Chondrocyte (in vitro differentiated cells): ENCODE data around the gene DLEU7. TPM values are rescaled to one million over a fixed set of nuclear protein-coding genes. Genes with fewer than 3 reads are reported as not detected.

ENCODE experiments used
- DNase-seq: peaks from one replicate; pipeline ENCODE4 v3.0.0; 2021; ENCODE audit warnings: mixed read lengths, low spot score
- H3K27ac Mint-ChIP-seq: one replicate; pipeline ENCODE4 v1.8.0; 2021; ENCODE audit warnings: mild to moderate bottlenecking, moderate library complexity, mixed read lengths; ENCODE audit not compliant: unreplicated experiment
- H3K27me3 Mint-ChIP-seq: 2 replicates; pipeline ENCODE4 v1.8.0; 2021; ENCODE audit warnings: low read depth, mixed read lengths
- H3K36me3 Mint-ChIP-seq: 2 replicates; pipeline ENCODE4 v1.8.0; 2021; ENCODE audit warnings: low read depth, mixed read lengths
- H3K4me1 Mint-ChIP-seq: 2 replicates; pipeline ENCODE4 v1.8.0; 2021; ENCODE audit warnings: low read depth, mild to moderate bottlenecking, mixed read lengths
- H3K4me3 Mint-ChIP-seq: one replicate; pipeline ENCODE4 v1.8.0; 2021; ENCODE audit warnings: mild to moderate bottlenecking, moderate library complexity, mixed read lengths; ENCODE audit not compliant: unreplicated experiment
- H3K9me3 Mint-ChIP-seq: 2 replicates; pipeline ENCODE4 v1.8.0; 2021; ENCODE audit warnings: low read depth, mixed read lengths
- total RNA-seq: library from RNA; stranded (reverse); gene quantifications from 3 replicates; pipeline ENCODE4 v1.2.1, GENCODE V29; 2021
- TF ChIP-seq, protein P1 (sequence below): fragments of 200-600 bp; sonication (generic); IDR thresholded peaks from 2 replicates; pipeline ENCODE4 v1.5.0; 2021; ENCODE audit warnings: antibody characterized with exemption, mild to moderate bottlenecking, moderate library complexity

Gene DLEU7
- total RNA-seq, 1 donor from 2014 or later, result not detected

DNA sequence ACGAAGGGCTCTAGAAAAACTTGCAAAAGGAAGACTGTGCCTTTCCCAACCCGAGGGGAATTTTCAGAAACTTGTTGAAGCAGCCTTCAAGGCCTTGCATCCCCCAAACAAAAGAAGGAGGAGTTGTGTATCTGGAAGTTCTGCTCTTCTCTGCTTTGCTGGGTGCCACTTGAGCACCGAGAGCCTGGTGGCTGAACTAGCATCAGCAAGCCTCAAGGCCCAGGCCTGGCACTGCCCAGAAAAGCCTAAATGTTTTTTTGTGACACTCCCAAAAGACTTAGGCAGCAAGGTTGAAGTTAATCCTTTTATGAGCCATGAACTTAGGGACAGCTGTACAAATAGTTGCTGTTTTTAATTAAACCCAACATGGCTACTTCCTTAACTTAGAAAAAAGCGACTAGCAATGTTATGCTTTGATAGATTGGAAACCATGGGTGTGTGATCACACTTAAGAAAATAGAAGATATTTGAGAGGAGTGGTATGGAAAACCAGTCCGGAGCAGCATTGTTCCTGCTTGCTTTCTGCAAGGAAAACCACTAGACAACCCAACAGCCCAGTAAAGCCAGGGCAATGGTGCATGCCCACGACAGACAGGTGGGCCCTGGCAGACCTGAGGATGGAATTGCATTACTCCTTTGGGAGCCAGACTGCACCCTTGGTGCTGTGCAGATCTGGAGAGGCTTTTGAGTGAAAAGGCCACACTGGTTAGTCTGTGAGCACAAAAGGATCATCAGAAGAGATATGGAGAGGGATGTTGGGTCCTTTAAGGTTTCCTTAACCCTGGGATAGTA is 788 bp upstream of the DLEU7 start:
- no peak for DNase-seq
- peak overlapping the region; percentile 47 for H3K27ac Mint-ChIP-seq
- H3K4me1 Mint-ChIP-seq, result peaks cover 36% of the 10 kb centered on the region
- H3K9me3 Mint-ChIP-seq, result no peaks in the 10 kb centered on the region
- H3K27me3 Mint-ChIP-seq, result peaks cover 3% of the 10 kb centered on the region
- H3K36me3 Mint-ChIP-seq, result no peaks in the 10 kb centered on the region
- TF ChIP-seq, protein P1, sequence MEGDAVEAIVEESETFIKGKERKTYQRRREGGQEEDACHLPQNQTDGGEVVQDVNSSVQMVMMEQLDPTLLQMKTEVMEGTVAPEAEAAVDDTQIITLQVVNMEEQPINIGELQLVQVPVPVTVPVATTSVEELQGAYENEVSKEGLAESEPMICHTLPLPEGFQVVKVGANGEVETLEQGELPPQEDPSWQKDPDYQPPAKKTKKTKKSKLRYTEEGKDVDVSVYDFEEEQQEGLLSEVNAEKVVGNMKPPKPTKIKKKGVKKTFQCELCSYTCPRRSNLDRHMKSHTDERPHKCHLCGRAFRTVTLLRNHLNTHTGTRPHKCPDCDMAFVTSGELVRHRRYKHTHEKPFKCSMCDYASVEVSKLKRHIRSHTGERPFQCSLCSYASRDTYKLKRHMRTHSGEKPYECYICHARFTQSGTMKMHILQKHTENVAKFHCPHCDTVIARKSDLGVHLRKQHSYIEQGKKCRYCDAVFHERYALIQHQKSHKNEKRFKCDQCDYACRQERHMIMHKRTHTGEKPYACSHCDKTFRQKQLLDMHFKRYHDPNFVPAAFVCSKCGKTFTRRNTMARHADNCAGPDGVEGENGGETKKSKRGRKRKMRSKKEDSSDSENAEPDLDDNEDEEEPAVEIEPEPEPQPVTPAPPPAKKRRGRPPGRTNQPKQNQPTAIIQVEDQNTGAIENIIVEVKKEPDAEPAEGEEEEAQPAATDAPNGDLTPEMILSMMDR, result no peak
- H3K4me3 Mint-ChIP-seq, result peak overlapping the region; percentile 66

DNA sequence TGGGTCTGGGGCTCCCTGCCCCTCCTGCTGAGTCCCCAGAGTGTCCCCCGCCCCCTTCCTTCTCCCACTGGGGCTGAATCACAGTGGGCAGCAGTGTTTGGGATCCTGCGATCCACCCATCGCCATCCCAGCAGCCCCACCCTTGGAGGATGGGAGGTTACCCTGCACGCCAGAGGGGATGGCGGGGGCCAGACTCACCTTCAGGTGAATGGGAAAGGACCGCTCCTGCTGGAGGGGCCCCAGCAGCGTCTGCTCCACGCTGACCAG is 569 bp downstream of the DLEU7 start:
- Mint-ChIP-seq H3K27me3 (peaks cover 3% of the 10 kb centered on the region), H3K4me1 (peaks cover 36% of the 10 kb centered on the region), H3K9me3 (no peaks in the 10 kb centered on the region), H3K4me3 (peak overlapping the region; percentile 37), H3K27ac (no peak overlapping the region), H3K36me3 (no peaks in the 10 kb centered on the region)
- TF ChIP-seq, protein P1, result no peak
- DNase-seq, result peak; percentile 79

DNA sequence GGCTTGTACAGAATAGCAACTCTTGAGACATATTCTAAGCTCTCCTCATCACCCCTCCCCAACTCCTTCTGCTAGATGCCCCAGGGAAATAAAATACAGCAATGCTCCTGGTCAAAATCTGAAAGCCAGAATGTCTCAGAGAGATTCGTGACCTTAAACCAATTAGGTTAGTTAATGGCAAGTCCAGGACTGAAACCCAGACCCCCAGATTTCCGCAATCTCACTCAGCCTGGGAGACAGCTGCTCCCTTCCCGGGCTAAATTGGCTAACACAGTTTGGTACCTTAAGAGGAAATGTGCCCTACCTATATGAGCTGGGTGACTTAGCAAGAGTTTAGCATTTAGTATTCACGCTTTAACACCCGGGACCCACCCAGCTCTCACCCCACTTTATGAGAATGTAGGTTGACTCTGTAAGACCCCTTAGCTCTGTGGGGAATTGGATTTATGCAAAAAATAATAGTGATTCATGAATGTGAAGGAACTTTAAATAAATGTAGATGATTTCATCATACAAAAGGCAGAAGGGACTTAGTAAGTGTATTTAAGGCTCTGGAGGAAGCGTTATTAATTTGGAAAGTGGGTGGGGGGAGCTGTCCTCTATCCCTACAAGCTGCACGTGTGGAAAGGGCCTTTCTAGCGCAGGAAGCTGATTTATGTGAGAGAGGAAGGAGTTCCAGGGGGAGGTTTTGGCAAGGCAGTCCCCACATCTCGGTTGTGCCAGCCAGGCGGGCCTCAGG is 1.1 kb downstream of the DLEU7 start:
- H3K36me3 Mint-ChIP-seq, result no peaks in the 10 kb centered on the region
- peaks cover 3% of the 10 kb centered on the region for H3K27me3 Mint-ChIP-seq
- H3K27ac Mint-ChIP-seq, result no peak overlapping the region

DNA sequence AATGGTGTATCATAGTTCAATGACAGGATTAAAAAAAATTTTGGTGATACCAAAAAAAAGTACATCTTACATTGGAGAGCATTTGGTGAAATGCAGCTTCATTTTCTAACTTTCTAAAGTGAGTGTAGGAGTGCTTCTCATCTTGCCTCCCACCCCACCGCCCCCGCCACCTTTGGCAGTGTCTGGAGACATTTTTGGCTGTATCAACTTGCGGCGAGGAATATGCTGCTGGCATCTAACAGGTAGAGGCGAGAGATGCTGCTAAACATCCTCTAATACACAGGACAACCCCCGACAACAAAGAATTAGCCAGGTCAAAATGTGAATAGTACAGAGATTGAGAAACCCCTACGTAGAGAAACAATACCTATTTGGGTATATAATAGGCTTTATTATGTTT is 1.7 kb downstream of the DLEU7 start:
- TF ChIP-seq, protein P1, result no peak
- H3K9me3 Mint-ChIP-seq, result no peaks in the 10 kb centered on the region
- H3K4me1 Mint-ChIP-seq, result peaks cover 29% of the 10 kb centered on the region
- DNase-seq, result no peak
- H3K27ac Mint-ChIP-seq, result no peak overlapping the region
- H3K36me3 Mint-ChIP-seq, result no peaks in the 10 kb centered on the region
- no peak overlapping the region for H3K4me3 Mint-ChIP-seq
- H3K27me3 Mint-ChIP-seq, result peaks cover 3% of the 10 kb centered on the region

More for the DNA sequence above, 1.1 kb downstream of the DLEU7 start:
- TF ChIP-seq, protein P1, result no peak
- H3K4me3 Mint-ChIP-seq, result peak overlapping the region; percentile 37
- H3K4me1 Mint-ChIP-seq, result peaks cover 33% of the 10 kb centered on the region
- DNase-seq, result no peak
- H3K9me3 Mint-ChIP-seq, result no peaks in the 10 kb centered on the region

DNA sequence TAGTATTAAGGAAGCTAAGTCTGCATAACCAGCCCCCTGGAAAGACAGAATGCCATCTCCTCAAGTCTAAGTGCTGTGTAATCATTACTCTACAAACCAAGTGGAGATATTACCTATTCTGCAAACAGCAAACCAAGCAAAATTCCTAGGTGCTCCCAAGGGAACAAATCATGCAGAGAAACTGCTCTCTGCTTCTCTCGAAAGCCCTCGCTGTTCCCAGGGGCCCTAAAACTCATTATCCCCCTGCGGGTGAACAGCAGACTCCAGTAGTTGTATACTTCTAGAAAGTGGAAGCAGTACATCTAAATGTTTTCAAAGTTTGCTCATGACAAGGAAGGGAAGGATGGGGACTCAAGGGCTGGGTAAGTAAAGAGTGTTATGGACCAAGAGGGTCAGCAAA is 3.2 kb downstream of the DLEU7 start:
- Mint-ChIP-seq H3K27ac (no peak overlapping the region), H3K4me3 (no peak overlapping the region), H3K9me3 (no peaks in the 10 kb centered on the region), H3K4me1 (peaks cover 23% of the 10 kb centered on the region), H3K27me3 (peaks cover 3% of the 10 kb centered on the region), H3K36me3 (peaks cover 1% of the 10 kb centered on the region)
- no peak for DNase-seq
- TF ChIP-seq, protein P1, result no peak
